NCI-H1417 (cell line): Measurements from ENCODE around the gene SPAAR.
"Not testable (repeated sequence)": the region's sequence is repeated elsewhere in the genome, so short reads cannot be mapped to it uniquely, and the experiment has no call there.

Experiments
- DNase-seq, 3 experiments: peaks; one replicate each; lab custom pipeline; 2025; lab: John Stamatoyannopoulos, UW

Gene SPAAR, protein sequence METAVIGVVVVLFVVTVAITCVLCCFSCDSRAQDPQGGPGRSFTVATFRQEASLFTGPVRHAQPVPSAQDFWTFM

GRCh38 chr9:35909274-35909673 is at the start of gene SPAAR:
TSS of gene SPAAR (plus strand) at chr9:35909490. CDS start at chr9:35910464, 974 bp downstream.
- no peak for DNase-seq

- no peak for DNase-seq
Observed at GRCh38 chr9:35859990-35860339, 49.3 kb upstream of the SPAAR start.

GRCh38 chr9:35861161-35861897 is 48.0 kb upstream of the SPAAR start:
- DNase-seq: no peak

GRCh38 chr9:35862328-35862727 is 47.0 kb upstream of the SPAAR start:
- DNase-seq: no peak

DNA sequence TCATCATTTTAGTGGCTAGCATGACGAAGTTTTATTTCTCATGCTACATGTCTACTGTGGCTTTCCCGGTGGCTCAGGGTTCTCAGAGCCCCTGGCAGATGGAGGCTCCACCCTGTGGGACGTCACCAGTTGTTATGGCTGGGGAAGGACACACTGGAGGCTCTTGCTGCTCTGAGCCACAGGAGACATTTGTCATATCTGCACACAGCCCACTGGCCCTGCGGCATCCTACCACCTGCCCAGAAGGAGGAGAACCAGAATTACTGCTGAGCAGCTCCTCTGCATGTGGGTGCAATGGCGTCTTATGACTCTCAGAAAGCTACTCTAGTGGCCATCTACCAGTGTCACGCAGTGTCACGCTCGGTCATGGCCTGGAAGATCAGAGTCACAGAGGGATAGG is 45.7 kb upstream of the SPAAR start:
- DNase-seq: no peak

DNA sequence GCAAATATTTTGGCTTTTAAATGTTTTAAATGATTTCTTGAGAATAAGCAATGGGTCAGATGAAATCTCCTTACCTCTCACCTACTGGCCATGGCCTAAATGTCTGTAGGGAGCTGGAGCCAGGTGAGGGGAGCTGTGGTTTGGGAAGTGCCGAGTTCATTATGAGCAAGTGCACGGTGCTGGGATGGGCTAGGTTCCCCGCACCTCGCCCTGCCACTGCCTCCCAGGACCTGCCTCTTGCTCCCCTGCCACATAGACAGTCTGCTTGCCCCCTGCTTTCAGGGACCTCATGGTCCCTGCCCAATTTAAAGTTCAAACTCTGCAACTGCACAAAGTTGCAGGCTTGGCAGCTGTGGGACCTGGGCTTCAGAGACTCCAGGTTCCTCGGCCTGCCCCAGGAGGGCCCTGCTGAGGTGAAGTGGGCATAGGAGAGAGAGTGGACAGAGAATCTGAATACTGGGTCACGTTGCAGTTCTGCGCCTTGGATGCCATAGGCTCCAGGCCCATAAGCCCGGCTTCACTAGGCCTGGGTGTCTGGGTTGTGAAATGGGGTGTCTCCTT is 44.5 kb upstream of the SPAAR start:
- no peak for DNase-seq

DNA sequence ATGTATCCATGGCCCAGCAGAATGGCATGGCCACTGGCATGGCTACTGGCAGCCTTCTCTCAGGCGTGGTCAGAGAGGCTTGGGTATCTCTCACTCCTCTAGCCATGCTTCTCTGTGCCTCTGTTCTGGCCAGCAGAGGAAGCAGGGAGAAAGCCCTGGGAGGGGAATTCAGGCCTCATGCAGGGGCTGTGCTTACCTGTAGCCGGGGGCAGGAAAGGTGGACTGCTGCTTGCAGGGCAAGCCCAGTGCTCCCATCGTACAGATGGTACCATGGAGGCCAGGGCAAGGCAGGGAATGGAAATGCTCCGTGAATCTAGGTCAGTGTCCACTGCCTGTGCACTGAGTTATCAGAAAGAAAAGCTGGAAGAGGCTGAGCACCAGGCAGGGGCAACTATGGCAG is 41.8 kb upstream of the SPAAR start:
- no peak for DNase-seq

DNA sequence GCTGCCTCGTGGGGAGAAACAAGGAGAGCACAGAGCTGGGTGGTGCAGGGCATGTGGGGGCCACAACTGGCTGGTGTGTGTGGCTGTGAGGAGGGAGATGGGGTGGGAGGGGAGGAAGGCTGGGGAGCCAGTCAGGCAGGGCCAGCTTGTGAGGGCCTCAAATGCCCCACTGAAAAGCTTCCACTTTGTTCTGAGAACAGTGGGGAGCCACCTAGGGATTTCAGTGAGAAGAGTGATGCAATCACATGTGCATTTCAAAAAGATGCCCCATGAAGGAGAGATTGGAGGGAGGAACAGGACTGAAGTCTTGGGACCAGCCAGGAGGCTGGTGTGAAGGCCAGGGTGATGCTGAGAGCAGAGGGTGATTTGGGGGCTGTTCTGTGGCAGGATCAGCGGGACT is 40.4 kb upstream of the SPAAR start:
- no peak for DNase-seq

DNA sequence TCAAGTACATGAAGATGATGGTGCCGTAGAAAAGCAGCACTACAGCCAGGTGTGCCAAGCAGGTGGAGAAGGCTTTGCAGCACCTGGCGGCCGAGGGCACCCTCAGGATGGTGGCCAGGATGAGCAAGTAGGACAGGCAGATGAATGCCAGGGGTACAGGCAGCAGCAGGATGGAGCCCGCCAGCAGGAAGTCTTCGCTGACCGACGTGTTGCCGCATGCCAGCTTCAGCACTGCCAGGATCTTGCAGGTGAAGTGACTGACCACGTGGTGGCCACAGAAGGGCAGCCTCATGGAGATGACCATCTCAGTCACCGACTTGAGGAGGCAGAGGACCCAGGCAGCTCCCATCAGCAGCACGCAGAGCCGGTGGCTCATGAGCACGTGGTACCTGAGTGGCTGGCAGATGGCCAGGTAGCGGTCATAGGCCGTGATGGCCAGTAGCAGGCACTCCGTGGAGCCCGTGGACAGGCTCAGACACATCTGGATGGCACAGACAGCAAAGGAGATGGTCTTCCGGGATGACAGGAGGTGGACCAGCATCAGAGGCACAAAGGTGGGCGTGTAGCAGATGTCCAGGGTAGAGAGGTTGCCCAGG is 39.6 kb upstream of the SPAAR start:
- DNase-seq: no peak

GRCh38 chr9:35870351-35870923 is 38.9 kb upstream of the SPAAR start, which contains the start of gene OR13J1:
TSS of gene OR13J1 (minus strand) at chr9:35870401. CDS start at chr9:35870401, 0 bp downstream.
- no peak for DNase-seq

DNA sequence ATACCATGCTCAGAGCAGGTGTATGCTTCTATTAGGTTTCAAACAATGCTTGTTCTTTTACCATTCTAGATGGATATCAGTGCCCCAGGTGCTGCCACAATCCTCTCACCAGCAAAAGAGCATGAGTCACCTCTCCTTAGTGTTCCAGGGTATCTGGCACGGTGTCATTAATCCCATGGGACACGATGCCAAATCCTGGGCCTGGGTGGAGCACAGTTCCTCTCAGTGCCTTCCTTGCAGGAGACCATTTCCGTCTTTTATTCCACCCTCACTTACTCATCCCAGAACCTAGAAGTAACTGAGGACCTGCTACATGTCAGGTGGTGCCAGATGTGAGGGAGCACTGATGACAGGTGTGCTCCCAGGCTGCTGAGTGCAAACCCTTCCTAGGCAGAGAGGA is 37.7 kb upstream of the SPAAR start:
- DNase-seq: no peak

DNA sequence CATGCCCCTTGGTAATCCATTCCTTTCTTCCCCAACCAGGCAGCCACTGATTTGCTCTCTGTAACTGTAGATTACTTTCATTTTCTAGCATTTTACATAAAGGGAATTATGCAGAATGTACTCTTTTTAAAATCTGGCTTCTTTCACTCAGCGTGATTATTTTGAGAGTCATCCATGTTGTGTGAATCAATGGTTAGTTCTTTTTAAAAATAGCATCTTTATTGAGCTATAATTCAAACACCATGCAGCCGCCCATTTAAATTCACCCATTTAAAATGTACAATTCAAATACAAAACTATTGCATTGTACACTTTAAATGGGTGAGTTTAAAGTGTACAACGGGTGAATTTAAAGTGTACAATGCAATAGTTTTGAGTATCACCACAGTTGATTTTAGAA is 36.8 kb upstream of the SPAAR start:
- no peak for DNase-seq

- DNase-seq: peak; percentile 15 to 81 (median 45)
Observed at GRCh38 chr9:35882263-35882848, 26.9 kb upstream of the SPAAR start.

DNA sequence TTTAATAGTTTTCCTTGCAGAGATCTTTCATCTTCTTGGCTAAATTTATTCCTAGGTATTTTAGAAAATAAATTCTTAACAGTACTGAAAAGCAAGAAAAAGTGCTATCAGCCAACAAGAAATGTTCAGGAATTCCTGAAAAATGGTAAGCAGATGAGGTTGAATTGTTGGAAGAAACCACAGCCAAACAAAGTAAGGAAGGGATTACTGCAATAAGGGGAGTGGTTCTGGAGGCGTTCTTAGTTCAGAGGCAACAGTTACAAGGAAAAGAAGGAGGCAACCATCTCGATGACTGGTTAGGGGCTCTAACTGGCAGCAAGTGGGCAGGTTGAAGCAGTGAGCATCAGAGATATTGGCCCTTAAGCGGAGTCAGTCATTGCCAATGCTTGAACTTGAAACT is 26.3 kb upstream of the SPAAR start:
- no peak for DNase-seq

GRCh38 chr9:35884908-35885307 is 24.4 kb upstream of the SPAAR start:
- not testable (repeated sequence) for DNase-seq

DNA sequence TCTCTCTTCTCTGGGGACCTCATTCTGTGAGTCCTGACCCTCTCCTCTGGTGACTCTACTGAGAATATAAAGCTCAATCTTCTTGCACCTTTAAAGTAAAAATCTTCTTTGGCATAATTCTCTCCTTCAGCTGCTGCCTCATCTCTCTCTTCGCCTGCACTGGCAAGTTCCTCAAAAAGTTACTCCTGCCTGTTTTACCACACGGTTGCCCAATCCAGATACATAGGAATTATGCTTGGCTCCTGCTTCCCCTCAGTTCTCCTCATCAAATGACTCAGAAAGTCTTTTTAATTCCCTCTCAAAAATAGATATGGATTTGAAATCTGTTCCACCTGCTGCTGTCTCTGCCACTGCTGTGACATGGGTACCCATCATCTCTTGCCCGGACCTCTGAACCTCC is 17.6 kb upstream of the SPAAR start:
- no peak for DNase-seq

- no peak for DNase-seq
Observed at GRCh38 chr9:35892051-35892450, 17.2 kb upstream of the SPAAR start.

DNA sequence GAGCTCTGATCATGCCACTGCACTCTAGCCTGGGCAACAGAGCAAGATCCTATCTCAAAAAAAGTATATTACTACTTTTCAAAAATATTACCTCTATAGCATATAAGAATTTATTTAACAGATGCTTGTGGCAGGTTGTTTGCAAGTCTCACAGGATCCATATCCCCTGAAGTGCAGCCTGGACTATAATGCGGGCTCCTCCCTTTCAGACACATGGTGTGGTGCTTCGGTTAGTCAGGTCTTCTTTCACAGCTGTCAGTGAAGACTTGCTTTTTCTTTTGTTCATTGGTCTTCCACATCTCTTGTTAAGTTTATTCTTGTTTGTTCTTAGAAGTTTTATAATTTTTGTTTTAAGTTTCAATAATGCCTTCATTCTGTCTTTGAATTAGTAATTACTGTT is 12.7 kb upstream of the SPAAR start:
- DNase-seq: no peak

GRCh38 chr9:35897376-35898099 is 11.8 kb upstream of the SPAAR start:
- DNase-seq: not testable (repeated sequence)

DNA sequence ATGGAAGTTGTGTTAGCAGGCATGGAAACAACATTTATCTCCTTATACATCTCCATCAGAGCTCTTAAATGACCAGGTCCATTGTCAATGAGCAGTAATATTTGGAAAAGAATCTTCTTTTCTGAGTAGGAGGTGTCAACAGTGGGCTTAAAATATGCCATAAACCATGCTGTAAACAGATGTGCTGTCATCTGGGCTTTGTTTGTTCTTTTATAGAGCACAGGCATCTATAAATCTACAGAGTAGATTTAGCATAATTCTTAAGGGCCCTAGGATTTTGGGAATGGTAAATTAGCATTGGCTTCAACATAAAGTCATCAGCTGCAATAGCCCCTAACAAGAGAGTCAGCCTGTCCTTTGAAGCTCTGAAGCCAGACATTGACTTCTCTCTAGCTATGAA is 11.0 kb upstream of the SPAAR start:
- no peak for DNase-seq

DNA sequence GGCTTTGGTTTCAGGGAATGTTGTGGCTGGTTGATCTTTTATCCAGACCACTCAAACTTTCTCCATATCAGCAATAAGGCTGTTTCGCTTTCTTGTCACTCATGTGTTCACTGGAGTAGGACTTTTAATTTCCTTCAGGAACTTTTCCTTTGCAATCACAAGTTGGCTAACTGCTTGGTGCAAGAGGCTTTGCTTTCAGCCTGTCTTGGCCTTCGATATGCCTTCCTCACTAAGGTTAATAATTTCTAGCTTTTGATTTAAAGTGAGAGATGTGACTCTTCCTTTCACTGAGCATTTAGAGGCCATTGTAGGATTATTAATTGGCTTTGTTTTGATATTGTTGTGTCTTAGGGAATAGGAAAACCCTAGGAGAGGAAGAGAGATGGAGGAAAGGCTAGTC is 10.3 kb upstream of the SPAAR start:
- no peak for DNase-seq

GRCh38 chr9:35903049-35903448 is 6.2 kb upstream of the SPAAR start:
- peak; percentile 33 to 74 (median 36) for DNase-seq
